Measurements from ENCODE around the gene SRGAP1. TPM values are rescaled to one million over a fixed set of nuclear protein-coding genes. Genes with fewer than 3 reads are reported as not detected.

SRGAP1 gene
- total RNA-seq, 1 donor from 2014 or later, result 7.4 TPM

DNA sequence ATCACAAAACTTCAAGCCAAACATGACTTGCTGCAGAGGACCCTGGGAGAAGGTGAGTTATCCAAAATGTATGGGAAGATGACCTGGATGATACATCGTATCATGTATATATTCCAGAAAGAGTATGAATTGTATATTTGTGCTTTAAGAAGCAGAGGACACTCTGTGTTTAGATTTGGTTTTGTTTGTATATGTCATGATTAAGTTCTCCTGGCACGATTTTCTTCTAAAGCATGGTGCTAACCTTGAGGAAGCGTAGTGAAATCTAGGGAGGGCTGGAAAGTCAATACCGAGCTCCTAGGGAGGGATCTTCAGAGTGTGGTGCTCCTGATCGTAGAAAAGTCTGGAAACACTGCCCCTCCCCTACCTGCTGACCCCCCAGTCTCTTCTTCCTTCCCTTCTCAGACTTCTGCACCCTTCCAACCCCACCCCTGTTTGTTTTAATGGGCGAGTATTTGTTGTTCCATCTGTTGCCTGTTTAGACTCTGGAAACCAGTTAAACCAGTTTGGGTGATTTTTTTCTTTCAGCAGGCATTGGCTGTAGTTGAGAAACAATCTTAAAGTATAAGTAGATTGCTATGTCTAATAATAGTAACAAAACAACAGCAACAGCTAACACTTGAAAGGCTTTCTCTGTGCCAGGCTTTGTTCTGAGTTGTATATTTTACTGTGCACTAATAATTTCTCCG lies 236.0 kb downstream of the SRGAP1 start:
- Histone ChIP-seq H3K36me3 (no peaks in the 10 kb centered on the region), H3K27ac (peak overlapping the region; percentile 65), H3K9me3 (no peaks in the 10 kb centered on the region), H3K4me1 (peaks cover 56% of the 10 kb centered on the region), H3K4me3 (no peak overlapping the region), H3K27me3 (no peaks in the 10 kb centered on the region)
- peak in 1 of 2 donors; percentile 68 for TF ChIP-seq POLR2AphosphoS5 (IDR thresholded peaks at IDR 0.05; ENCODE audit: insufficient read depth in 1 of 2, low read depth in 1 of 2)
- TF ChIP-seq, protein P1, sequence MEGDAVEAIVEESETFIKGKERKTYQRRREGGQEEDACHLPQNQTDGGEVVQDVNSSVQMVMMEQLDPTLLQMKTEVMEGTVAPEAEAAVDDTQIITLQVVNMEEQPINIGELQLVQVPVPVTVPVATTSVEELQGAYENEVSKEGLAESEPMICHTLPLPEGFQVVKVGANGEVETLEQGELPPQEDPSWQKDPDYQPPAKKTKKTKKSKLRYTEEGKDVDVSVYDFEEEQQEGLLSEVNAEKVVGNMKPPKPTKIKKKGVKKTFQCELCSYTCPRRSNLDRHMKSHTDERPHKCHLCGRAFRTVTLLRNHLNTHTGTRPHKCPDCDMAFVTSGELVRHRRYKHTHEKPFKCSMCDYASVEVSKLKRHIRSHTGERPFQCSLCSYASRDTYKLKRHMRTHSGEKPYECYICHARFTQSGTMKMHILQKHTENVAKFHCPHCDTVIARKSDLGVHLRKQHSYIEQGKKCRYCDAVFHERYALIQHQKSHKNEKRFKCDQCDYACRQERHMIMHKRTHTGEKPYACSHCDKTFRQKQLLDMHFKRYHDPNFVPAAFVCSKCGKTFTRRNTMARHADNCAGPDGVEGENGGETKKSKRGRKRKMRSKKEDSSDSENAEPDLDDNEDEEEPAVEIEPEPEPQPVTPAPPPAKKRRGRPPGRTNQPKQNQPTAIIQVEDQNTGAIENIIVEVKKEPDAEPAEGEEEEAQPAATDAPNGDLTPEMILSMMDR (IDR thresholded peaks at IDR 0.05), result no peak
- no peak for TF ChIP-seq POLR2A (IDR thresholded peaks at IDR 0.05)
- intact Hi-C loops (cut with DNase I), result no loop called here
- DNase-seq (ENCODE audit: extremely low spot score in 2 of 2), result no peak

DNA sequence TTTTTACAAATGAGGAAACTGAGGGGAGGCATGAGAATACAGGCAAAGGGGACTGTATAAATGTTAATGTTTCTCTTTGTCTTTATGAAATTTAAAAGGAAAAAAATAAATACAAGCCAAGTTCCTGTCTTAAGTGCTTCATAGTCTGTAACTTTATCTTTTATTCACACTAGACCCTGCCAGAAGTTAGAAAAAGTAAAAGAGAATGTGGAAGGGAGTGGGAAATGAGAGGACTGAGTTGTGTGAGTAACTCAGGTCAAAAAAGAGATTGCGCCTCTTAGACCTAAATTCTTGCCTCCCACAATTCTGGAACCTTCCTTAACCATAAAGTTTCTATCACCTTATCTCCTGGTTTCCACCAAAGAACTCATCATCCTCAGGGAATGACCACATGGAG lies 236.5 kb downstream of the SRGAP1 start:
- Histone ChIP-seq H3K27me3 (no peaks in the 10 kb centered on the region), H3K4me1 (peaks cover 61% of the 10 kb centered on the region), H3K36me3 (no peaks in the 10 kb centered on the region), H3K9me3 (no peaks in the 10 kb centered on the region), H3K27ac (peak overlapping the region; percentile 65), H3K4me3 (no peak overlapping the region)
- intact Hi-C loops (cut with DNase I), result no loop called here
- TF ChIP-seq, protein P1 (IDR thresholded peaks at IDR 0.05), result no peak
- TF ChIP-seq POLR2A (IDR thresholded peaks at IDR 0.05), result no peak
- TF ChIP-seq POLR2AphosphoS5 (IDR thresholded peaks at IDR 0.05; ENCODE audit: insufficient read depth in 1 of 2, low read depth in 1 of 2), result no peak
- no peak for DNase-seq (ENCODE audit: extremely low spot score in 2 of 2)

DNA sequence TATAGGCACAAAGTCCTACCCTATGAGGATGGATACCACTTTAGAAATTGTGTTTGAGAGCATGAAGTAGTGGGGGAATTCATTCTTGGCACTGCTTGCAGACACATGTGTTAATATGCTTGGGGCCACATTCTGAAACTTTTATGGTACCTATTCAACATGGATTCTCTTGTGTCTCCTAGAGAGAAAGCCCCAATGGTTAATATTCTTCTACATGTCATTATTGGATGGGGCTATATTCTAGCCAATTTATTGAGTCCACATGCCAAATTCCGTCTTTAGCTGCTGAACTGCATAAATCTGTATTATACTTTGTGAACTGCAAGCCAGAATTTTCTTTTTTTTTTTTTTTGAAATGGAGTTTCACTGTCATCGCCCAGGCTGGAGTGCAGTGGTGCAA lies 237.6 kb downstream of the SRGAP1 start:
- Histone ChIP-seq H3K27ac (peak overlapping the region; percentile 75), H3K36me3 (no peaks in the 10 kb centered on the region), H3K9me3 (no peaks in the 10 kb centered on the region), H3K4me3 (no peak overlapping the region), H3K27me3 (no peaks in the 10 kb centered on the region), H3K4me1 (peaks cover 69% of the 10 kb centered on the region)
- TF ChIP-seq POLR2AphosphoS5 (IDR thresholded peaks at IDR 0.05; ENCODE audit: insufficient read depth in 1 of 2, low read depth in 1 of 2), result no peak
- TF ChIP-seq, protein P1 (IDR thresholded peaks at IDR 0.05), result no peak
- TF ChIP-seq POLR2A (IDR thresholded peaks at IDR 0.05), result no peak
- no peak for DNase-seq (ENCODE audit: extremely low spot score in 2 of 2)
- intact Hi-C loops (cut with DNase I), result no loop called here

DNA sequence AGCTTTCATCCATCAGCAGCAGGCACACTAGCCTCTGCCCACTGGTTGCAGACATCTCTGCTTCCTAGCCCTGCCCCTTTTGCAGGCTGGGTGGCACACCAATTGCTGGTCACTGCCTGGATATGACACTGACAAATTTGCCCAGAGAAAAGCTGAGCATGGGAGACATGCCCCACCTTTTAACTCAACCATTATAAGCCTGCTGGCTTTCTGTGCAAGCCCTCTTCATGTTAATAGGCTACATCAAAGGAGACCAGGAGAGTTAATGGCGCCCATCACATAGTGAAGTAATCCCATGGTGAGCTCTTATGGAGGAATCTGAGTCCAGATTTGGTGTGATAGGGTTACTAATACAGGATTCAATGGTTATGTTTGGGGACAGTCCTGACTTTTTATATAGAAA lies 238.4 kb downstream of the SRGAP1 start:
- no peaks in the 10 kb centered on the region for H3K36me3 ChIP-seq
- H3K4me3 ChIP-seq, result no peak overlapping the region
- intact Hi-C loops (cut with DNase I), result no loop called here
- no peak for DNase-seq (ENCODE audit: extremely low spot score in 2 of 2)
- TF ChIP-seq POLR2A (IDR thresholded peaks at IDR 0.05) (no peak), POLR2AphosphoS5 (IDR thresholded peaks at IDR 0.05; ENCODE audit: insufficient read depth in 1 of 2, low read depth in 1 of 2) (no peak)
- TF ChIP-seq, protein P1 (IDR thresholded peaks at IDR 0.05), result no peak
- no peaks in the 10 kb centered on the region for H3K9me3 ChIP-seq
- H3K4me1 ChIP-seq, result peaks cover 77% of the 10 kb centered on the region
- H3K27me3 ChIP-seq, result no peaks in the 10 kb centered on the region
- peak overlapping the region; percentile 75 for H3K27ac ChIP-seq

Data from vagina (tissue), 2 donors.